ENCODE measurements around the gene ADCY10. TPM values are rescaled to one million over a fixed set of nuclear protein-coding genes. Genes with fewer than 3 reads are reported as not detected.
A peak's percentile ranks its signal among the peaks of the same experiment; 100 is the strongest.
"Not testable (repeated sequence)": the region's sequence is repeated elsewhere in the genome, so short reads cannot be mapped to it uniquely, and the experiment has no call there.

Gene ADCY10
- total RNA-seq, 2 donors from 2014 or later: 0.35 TPM; not detected in 1

- peak overlapping the region in 1 of 2 donors; percentile 86 for H3K4me3 ChIP-seq
- no peak for DNase-seq (ENCODE audit: low spot score)
- TF ChIP-seq, protein P1, sequence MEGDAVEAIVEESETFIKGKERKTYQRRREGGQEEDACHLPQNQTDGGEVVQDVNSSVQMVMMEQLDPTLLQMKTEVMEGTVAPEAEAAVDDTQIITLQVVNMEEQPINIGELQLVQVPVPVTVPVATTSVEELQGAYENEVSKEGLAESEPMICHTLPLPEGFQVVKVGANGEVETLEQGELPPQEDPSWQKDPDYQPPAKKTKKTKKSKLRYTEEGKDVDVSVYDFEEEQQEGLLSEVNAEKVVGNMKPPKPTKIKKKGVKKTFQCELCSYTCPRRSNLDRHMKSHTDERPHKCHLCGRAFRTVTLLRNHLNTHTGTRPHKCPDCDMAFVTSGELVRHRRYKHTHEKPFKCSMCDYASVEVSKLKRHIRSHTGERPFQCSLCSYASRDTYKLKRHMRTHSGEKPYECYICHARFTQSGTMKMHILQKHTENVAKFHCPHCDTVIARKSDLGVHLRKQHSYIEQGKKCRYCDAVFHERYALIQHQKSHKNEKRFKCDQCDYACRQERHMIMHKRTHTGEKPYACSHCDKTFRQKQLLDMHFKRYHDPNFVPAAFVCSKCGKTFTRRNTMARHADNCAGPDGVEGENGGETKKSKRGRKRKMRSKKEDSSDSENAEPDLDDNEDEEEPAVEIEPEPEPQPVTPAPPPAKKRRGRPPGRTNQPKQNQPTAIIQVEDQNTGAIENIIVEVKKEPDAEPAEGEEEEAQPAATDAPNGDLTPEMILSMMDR (IDR thresholded peaks at IDR 0.05): no peak
- no peaks in the 10 kb centered on the region for H3K36me3 ChIP-seq
- H3K27me3 ChIP-seq: no peaks in the 10 kb centered on the region
- H3K4me1 ChIP-seq: peaks cover 0 to 24% of the 10 kb centered on the region in 2 donors
- H3K27ac ChIP-seq: peak overlapping the region; percentile 99 to 100
- no peaks in the 10 kb centered on the region for H3K9me3 ChIP-seq
Observed at GRCh38 chr1:167933788-167934187, 19.9 kb upstream of the ADCY10 start.

DNA sequence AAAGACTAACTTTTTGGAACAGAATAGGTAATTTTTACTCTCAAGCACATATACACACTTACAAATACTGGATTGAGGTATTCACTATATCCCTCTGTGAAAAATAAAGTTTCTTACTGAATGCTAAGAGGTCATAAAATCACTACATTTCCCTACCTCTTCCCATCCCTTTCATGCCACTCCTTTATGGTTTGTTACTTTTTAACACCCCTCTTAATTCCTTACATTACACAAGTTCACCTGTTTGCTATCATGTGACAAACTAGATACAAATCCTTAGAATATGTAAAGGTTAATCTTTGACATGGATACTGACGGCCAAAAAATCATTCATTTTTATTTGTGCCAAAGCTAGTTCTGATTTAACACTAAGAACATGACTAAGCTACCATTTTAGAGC lies 15.8 kb upstream of the ADCY10 start:
- peaks cover 0 to 20% of the 10 kb centered on the region in 2 donors for H3K4me1 ChIP-seq
- no peaks in the 10 kb centered on the region for H3K27me3 ChIP-seq
- DNase-seq (ENCODE audit: low spot score): no peak
- H3K36me3 ChIP-seq: no peaks in the 10 kb centered on the region
- TF ChIP-seq, protein P1 (IDR thresholded peaks at IDR 0.05): no peak
- no peak overlapping the region for H3K4me3 ChIP-seq
- no peak overlapping the region for H3K27ac ChIP-seq
- H3K9me3 ChIP-seq: no peaks in the 10 kb centered on the region

DNA sequence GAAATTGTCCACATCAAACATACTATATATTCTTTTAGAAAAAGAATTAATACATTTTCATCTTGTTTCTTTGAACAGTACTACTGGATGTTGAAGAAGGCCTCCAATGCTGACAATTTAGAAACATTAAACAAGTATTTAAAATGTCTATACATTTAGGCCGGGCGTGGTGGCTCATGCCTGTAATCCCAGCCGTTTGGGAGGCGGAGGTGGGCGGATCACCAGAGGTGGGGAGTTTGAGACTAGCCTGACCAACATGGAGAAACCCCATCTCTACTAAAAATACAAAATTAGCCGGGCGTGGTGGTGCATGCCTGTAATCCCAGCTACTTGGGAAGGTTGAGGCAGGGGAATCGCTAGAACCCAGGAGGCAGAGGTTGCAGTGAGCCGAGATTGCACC lies 15.0 kb upstream of the ADCY10 start:
- not testable (repeated sequence) for H3K4me3 ChIP-seq; H3K36me3 ChIP-seq; H3K27me3 ChIP-seq; DNase-seq (ENCODE audit: low spot score); H3K9me3 ChIP-seq; H3K27ac ChIP-seq
- peaks cover 0 to 12% of the 10 kb centered on the region in 2 donors for H3K4me1 ChIP-seq

GRCh38 chr1:167928457-167928852 lies 14.5 kb upstream of the ADCY10 start:
- H3K27me3 ChIP-seq: no peaks in the 10 kb centered on the region
- no peaks in the 10 kb centered on the region for H3K9me3 ChIP-seq
- H3K36me3 ChIP-seq: no peaks in the 10 kb centered on the region
- DNase-seq (ENCODE audit: low spot score): no peak
- no peak overlapping the region for H3K27ac ChIP-seq
- TF ChIP-seq, protein P1 (IDR thresholded peaks at IDR 0.05): no peak
- no peak overlapping the region for H3K4me3 ChIP-seq
- peaks cover 0 to 8% of the 10 kb centered on the region in 2 donors for H3K4me1 ChIP-seq

- H3K4me1 ChIP-seq: peaks cover 0 to 10% of the 10 kb centered on the region in 2 donors
- no peaks in the 10 kb centered on the region for H3K27me3 ChIP-seq
- no peaks in the 10 kb centered on the region for H3K36me3 ChIP-seq
- no peak overlapping the region for H3K27ac ChIP-seq
- H3K9me3 ChIP-seq: no peaks in the 10 kb centered on the region
- DNase-seq (ENCODE audit: low spot score): no peak
- TF ChIP-seq, protein P1 (IDR thresholded peaks at IDR 0.05): no peak
- no peak overlapping the region for H3K4me3 ChIP-seq
Observed at GRCh38 chr1:167927046-167927754, 13.3 kb upstream of the ADCY10 start.

DNA sequence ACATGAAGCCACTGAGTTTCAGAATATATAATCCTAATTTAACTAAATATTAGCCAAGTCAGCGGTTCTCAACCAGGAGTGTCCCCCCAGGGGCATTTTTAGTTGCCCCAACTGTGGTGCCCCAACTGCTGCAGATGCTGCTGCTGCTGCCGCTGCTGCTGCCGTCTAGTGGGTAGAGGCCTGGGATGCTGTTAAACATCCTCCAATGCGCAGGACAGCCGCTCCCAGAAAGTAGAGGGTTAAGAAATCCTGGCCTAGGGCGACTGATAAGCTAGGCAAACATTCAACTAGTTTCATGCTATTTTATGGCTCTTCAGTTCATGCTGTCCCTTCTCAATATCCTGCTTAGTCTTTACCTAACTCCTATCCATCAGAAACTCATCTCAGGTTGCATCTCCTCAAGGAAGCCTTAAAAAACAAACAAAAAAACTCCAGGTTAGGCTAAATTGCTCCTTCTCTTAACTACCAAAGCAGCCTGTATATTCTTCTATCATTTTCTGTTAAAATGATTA lies 12.6 kb upstream of the ADCY10 start:
- no peaks in the 10 kb centered on the region for H3K27me3 ChIP-seq
- H3K4me3 ChIP-seq: no peak overlapping the region
- no peaks in the 10 kb centered on the region for H3K36me3 ChIP-seq
- TF ChIP-seq, protein P1 (IDR thresholded peaks at IDR 0.05): no peak
- peaks cover 0 to 15% of the 10 kb centered on the region in 2 donors for H3K4me1 ChIP-seq
- no peak for DNase-seq (ENCODE audit: low spot score)
- no peak overlapping the region for H3K27ac ChIP-seq
- H3K9me3 ChIP-seq: no peaks in the 10 kb centered on the region

Data from right atrium auricular region (tissue), 2 donors.